Keratinocyte (primary cell): ENCODE data around the gene KCNH6.

Experiments
- EZH2 ChIP-seq: IDR thresholded peaks from one replicate; pipeline ENCODE4 v1.6.1; 2012; ENCODE audit warnings: inconsistent platforms, mild to moderate bottlenecking, low read length, moderate library complexity
- TF ChIP-seq, protein P1 (sequence below), 3 experiments: IDR thresholded peaks in 1 of 3; conservative IDR thresholded peaks in 1 of 3; optimal IDR thresholded peaks in 1 of 3; 2 replicates in 2 of 3; 3 replicates in 1 of 3; pipeline versions ENCODE3 to v1.5.1; 2011; ENCODE audit warnings: low read length in 3 of 3, mild to moderate bottlenecking in 3 of 3, moderate library complexity in 2 of 3, control low read depth in 1 of 3, inconsistent platforms in 1 of 3; ENCODE audit not compliant: insufficient read depth in 2 of 3; ENCODE audit errors: extremely low read depth in 1 of 3

DNA sequence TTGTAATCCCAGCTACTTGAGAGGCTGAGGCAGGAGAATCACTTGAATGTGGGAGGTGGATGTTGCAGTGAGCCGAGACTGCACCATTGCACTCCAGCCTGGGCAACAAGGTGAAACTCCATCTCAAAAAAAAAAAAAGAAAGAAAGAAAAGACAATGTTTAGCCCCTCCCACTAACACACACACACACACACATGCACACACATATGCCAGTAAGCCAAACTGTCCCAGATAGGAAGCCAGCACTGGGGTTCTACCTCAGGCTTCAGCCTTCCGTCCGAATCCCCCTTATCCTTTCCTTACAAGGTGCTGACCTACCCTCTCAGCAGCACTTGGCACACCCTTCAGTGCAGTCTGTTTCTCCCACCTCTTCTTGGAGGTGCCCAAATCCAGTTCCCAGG is 8.7 kb upstream of the KCNH6 start:
- TF ChIP-seq, protein P1, sequence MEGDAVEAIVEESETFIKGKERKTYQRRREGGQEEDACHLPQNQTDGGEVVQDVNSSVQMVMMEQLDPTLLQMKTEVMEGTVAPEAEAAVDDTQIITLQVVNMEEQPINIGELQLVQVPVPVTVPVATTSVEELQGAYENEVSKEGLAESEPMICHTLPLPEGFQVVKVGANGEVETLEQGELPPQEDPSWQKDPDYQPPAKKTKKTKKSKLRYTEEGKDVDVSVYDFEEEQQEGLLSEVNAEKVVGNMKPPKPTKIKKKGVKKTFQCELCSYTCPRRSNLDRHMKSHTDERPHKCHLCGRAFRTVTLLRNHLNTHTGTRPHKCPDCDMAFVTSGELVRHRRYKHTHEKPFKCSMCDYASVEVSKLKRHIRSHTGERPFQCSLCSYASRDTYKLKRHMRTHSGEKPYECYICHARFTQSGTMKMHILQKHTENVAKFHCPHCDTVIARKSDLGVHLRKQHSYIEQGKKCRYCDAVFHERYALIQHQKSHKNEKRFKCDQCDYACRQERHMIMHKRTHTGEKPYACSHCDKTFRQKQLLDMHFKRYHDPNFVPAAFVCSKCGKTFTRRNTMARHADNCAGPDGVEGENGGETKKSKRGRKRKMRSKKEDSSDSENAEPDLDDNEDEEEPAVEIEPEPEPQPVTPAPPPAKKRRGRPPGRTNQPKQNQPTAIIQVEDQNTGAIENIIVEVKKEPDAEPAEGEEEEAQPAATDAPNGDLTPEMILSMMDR (optimal IDR thresholded peaks at IDR 0.05 in 1 of 3, IDR thresholded peaks at IDR 0.05 in 1 of 3, conservative IDR thresholded peaks at IDR 0.05 in 1 of 3; ENCODE audit: extremely low read depth in 1 of 3, insufficient read depth in 2 of 3, low read length in 3 of 3), result no peak
- TF ChIP-seq EZH2, result no peak
